Activated CD4-positive, CD25-positive, alpha-beta regulatory T cell treated with anti-CD3 and anti-CD28 coated beads, Interleukin-2, amount 50 U/mL, for 24 hours (primary cell): ENCODE data around the gene CD80.
A peak's percentile ranks its signal among the peaks of the same experiment; 100 is the strongest.
"Not testable (repeated sequence)": the region's sequence is repeated elsewhere in the genome, so short reads cannot be mapped to it uniquely, and the experiment has no call there.

Experiments
- ATAC-seq, 2 donors: fragments of 150-1000 bp; cut with Tn5 transposase; one replicate each; pipeline ENCODE4 v1.10.0; 2021; ENCODE audit warnings: mild to moderate bottlenecking in 1 of 2, moderate library complexity in 1 of 2

Gene CD80

GRCh38 chr3:119580067-119580760 lies 20.8 kb upstream of the CD80 start:
- ATAC-seq: peak; percentile 31 to 40

- ATAC-seq: peak; percentile 70 to 73
These were observed 20.1 kb upstream of the CD80 start, which contains the start of gene ADPRH for GRCh38 chr3:119579366-119580066. Gene ADPRH (plus strand): TSS chr3:119579492. CDS start chr3:119582170, 2,678 bp downstream.

GRCh38 chr3:119575507-119575906 lies 16.1 kb upstream of the CD80 start:
- no peak for ATAC-seq

GRCh38 chr3:119571688-119572087 lies 12.3 kb upstream of the CD80 start:
- ATAC-seq: no peak

- no peak for ATAC-seq
These were observed 11.8 kb upstream of the CD80 start for GRCh38 chr3:119571230-119571629.

- ATAC-seq: peak in 1 of 2 donors; percentile 13
These were observed 10.8 kb upstream of the CD80 start for GRCh38 chr3:119570229-119570628.

- no peak for ATAC-seq
These were observed 9.7 kb upstream of the CD80 start for GRCh38 chr3:119569156-119569555.

GRCh38 chr3:119563334-119563733 lies 3.9 kb upstream of the CD80 start:
- not testable (repeated sequence) for ATAC-seq

GRCh38 chr3:119562307-119562961 lies 3.0 kb upstream of the CD80 start:
- peak; percentile 75 to 80 for ATAC-seq

- ATAC-seq: no peak
These were observed 746 bp upstream of the CD80 start for GRCh38 chr3:119560160-119560559.

GRCh38 chr3:119558626-119559317 lies 642 bp downstream of the CD80 start:
- no peak for ATAC-seq

- ATAC-seq: no peak
These were observed 1.5 kb downstream of the CD80 start for GRCh38 chr3:119557877-119558269.

- no peak for ATAC-seq
These were observed 2.1 kb downstream of the CD80 start for GRCh38 chr3:119557192-119557876.

GRCh38 chr3:119555929-119556328 lies 3.5 kb downstream of the CD80 start:
- no peak for ATAC-seq

- peak in 1 of 2 donors; percentile 22 for ATAC-seq
These were observed 4.1 kb downstream of the CD80 start for GRCh38 chr3:119555309-119555735.

- ATAC-seq: no peak
These were observed 5.5 kb downstream of the CD80 start for GRCh38 chr3:119553823-119554415.

GRCh38 chr3:119552928-119553327 lies 6.5 kb downstream of the CD80 start:
- not testable (repeated sequence) for ATAC-seq

- ATAC-seq: no peak
These were observed 7.8 kb downstream of the CD80 start for GRCh38 chr3:119551598-119551997.

- ATAC-seq: peak; percentile 30 to 32
These were observed 9.1 kb downstream of the CD80 start for GRCh38 chr3:119550192-119550910.

GRCh38 chr3:119548341-119548740 lies 11.1 kb downstream of the CD80 start:
- no peak for ATAC-seq

GRCh38 chr3:119547227-119547626 lies 12.2 kb downstream of the CD80 start:
- ATAC-seq: no peak
